H1 (cell line): ENCODE measurements around the gene A4GALT. TPM values are rescaled to one million over a fixed set of nuclear protein-coding genes. Genes with fewer than 3 reads are reported as not detected.

Experiments used
- ASH2L ChIP-seq: fragments of 200-600, 300-600 bp; sonication (generic); IDR thresholded peaks from one replicate; pipeline ENCODE4 v1.7.1; 2017; ENCODE audit warnings: low read length
- HDAC6 ChIP-seq: IDR thresholded peaks from one replicate; pipeline ENCODE4 v1.7.1; 2012; ENCODE audit warnings: low read depth, mild to moderate bottlenecking, inconsistent platforms, low read length, moderate library complexity
- MAFK ChIP-seq: IDR thresholded peaks from 2 replicates; pipeline ENCODE4 v1.6.1; 2012; ENCODE audit warnings: low read depth, mild to moderate bottlenecking, improper control_type of control experiment, low read length
- RBBP5 ChIP-seq: IDR thresholded peaks from 2 replicates; pipeline ENCODE4 v1.7.1; 2012; ENCODE audit warnings: low read depth, mild to moderate bottlenecking, inconsistent platforms, low read length, moderate library complexity, borderline replicate concordance
- SIX5 ChIP-seq: IDR thresholded peaks from 2 replicates; pipeline ENCODE4 v1.6.1; 2011; ENCODE audit warnings: mild to moderate bottlenecking, low read depth, low read length
- SUZ12 ChIP-seq: fragments of 200-600 bp; sonication (generic); IDR thresholded peaks from 2 replicates; pipeline ENCODE4 v1.6.1; 2012; ENCODE audit warnings: mild to moderate bottlenecking, inconsistent platforms, low read length, moderate library complexity, mixed read lengths
- polyA plus RNA-seq, 7 experiments: library from polyadenylated mRNA; depleted of rRNA in 3 of 7; stranded (reverse) in 5 of 7; unstranded in 2 of 7; fragments of >200 nt in 5 of 7; fragments of 200-250 nt in 2 of 7; gene quantifications; 1 replicate in 5 of 7; 2 replicates in 1 of 7; 4 replicates in 1 of 7; pipeline versions ENCODE4 v1.2.1 to v1.2.3, GENCODE V29; 2011 to 2013; ENCODE audit warnings: missing spikeins in 2 of 7, mixed read lengths in 2 of 7
- total RNA-seq: library from RNA; stranded (reverse); fragmentation: NEBNext Ultra II Directional; extraction: Animal tissue kit (Norgen Biotek cat#: 25700); gene quantifications from 2 replicates; pipeline ENCODE4 v1.2.1, GENCODE V29; 2021

Gene A4GALT
- total and polyA plus RNA-seq, 2 of the 8 experiments (the other 6 are each of a cell fraction or from before 2014, with no cell fraction given) = 7.2 to 13.8 TPM

DNA sequence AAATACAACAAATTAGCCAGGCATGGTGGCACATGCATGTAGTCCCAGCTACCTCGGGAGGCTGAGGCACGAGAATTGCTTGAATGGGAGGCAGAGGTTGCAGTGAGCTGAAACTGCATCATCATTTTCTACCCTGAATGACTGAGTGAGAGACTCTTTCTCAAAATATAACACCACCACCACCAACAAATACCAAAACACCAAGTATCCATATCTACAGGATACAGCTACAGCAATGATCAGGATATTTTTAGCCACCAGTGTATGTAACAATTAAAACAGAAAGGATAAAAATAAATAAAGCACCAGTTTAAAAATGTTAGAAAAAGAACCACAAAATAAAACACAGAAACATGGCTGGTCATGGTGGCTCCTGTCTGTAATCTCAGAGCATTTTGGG lies 13.2 kb downstream of the A4GALT start (continued):
- no peak for TF ChIP-seq MAFK
- TF ChIP-seq ASH2L = no peak
- no peak for TF ChIP-seq SIX5
- TF ChIP-seq SUZ12 = no peak
- no peak for TF ChIP-seq HDAC6
- no peak for TF ChIP-seq RBBP5
